Endothelial cell of umbilical vein (primary cell): Measurements from ENCODE around the gene CDK18. TPM values are rescaled to one million over a fixed set of nuclear protein-coding genes. Genes with fewer than 3 reads are reported as not detected.

Experiments
- BruUV-seq: library from RNA; stranded (reverse); fragments of 400-500 nt; replicated peaks from 2 replicates; lab custom pipeline; 2021; lab: Mats Ljungman, UMichigan
- CTCF ChIA-PET: fragments of 300-600, 350-600 bp; sonication (Branson Sonifier 250); formaldehyde crosslinking; loops from one replicate; lab custom pipeline; 2021; ENCODE audit warnings: antibody characterized with exemption, inconsistent platforms; lab: Charles Lee
- POLR2A ChIA-PET: fragments of 300-600, 350-600 bp; sonication (Branson Sonifier 250); formaldehyde crosslinking; loops from one replicate; lab custom pipeline; 2021; ENCODE audit warnings: antibody characterized with exemption, inconsistent platforms; lab: Charles Lee
- DNase-seq: peaks from one replicate; pipeline ENCODE4 v3.0.0-alpha.2; 2011; ENCODE audit warnings: low read depth, low spot score
- FAIRE-seq: peaks from 2 replicates; lab custom pipeline; 2011; peaks lifted over from hg19 to GRCh38; lab: Jason Lieb, UNC
- H2AFZ ChIP-seq: 2 replicates; pipeline ENCODE4 v1.6.0; 2012; ENCODE audit warnings: low read depth, low read length, control low read depth, inconsistent platforms
- H3K27ac ChIP-seq: 2 replicates; pipeline ENCODE4 v1.5.1; 2011; ENCODE audit warnings: low read depth, mild to moderate bottlenecking, control low read depth, low read length, moderate library complexity; ENCODE audit not compliant: insufficient read depth
- H3K27me3 ChIP-seq, 2 experiments: 2 replicates each; pipeline versions ENCODE4 v1.6.0 to v1.6.1; 2011; ENCODE audit warnings: low read length in 2 of 2, mixed read lengths in 1 of 2; ENCODE audit not compliant: control insufficient read depth in 2 of 2, insufficient read depth in 2 of 2
- H3K36me3 ChIP-seq, 2 experiments: 2 replicates in 1 of 2; 3 replicates in 1 of 2; pipeline ENCODE4 v1.5.1; 2011; ENCODE audit warnings: low read length in 2 of 2, mild to moderate bottlenecking in 1 of 2, moderate library complexity in 1 of 2; ENCODE audit not compliant: control insufficient read depth in 2 of 2, insufficient read depth in 2 of 2; ENCODE audit errors: extremely low read depth in 1 of 2
- H3K4me1 ChIP-seq: 3 replicates; pipeline ENCODE4 v1.5.1; 2011; ENCODE audit warnings: mild to moderate bottlenecking, low read length; ENCODE audit not compliant: control insufficient read depth, insufficient read depth; ENCODE audit errors: extremely low read depth
- H3K4me2 ChIP-seq: 2 replicates; pipeline ENCODE4 v1.6.1; 2011; ENCODE audit warnings: low read length, control low read depth, mixed read lengths; ENCODE audit not compliant: insufficient read depth
- H3K4me3 ChIP-seq, 3 experiments: fragments of 200-600 bp in 1 of 3; sonication (generic), shearing (Covaris generic) in 1 of 3; replicated peaks in 1 of 3; 2 replicates each; pipeline ENCODE4 v1.5.1; 2011 to 2016; ENCODE audit warnings: control low read depth in 3 of 3, low read length in 3 of 3, mild to moderate bottlenecking in 2 of 3, inconsistent platforms in 1 of 3, low read depth in 1 of 3, moderate library complexity in 1 of 3; ENCODE audit not compliant: insufficient read depth in 1 of 3
- H3K79me2 ChIP-seq: 2 replicates; pipeline ENCODE4 v1.6.0; 2012; ENCODE audit warnings: low read length, inconsistent platforms; ENCODE audit not compliant: control insufficient read depth, insufficient read depth
- H3K9ac ChIP-seq: replicated peaks from 2 replicates; pipeline ENCODE3; 2011; ENCODE audit warnings: low read length, control low read depth; ENCODE audit not compliant: insufficient read depth; ENCODE audit errors: extremely low read depth
- H3K9me1 ChIP-seq: replicated peaks from 3 replicates; pipeline ENCODE4 v1.6.0; 2011; ENCODE audit warnings: mild to moderate bottlenecking, low read length; ENCODE audit not compliant: control insufficient read depth, insufficient read depth; ENCODE audit errors: extremely low read depth
- H3K9me3 ChIP-seq: replicated peaks from 2 replicates; pipeline ENCODE4 v1.5.1; 2012; ENCODE audit warnings: low read length, inconsistent platforms; ENCODE audit not compliant: control insufficient read depth, insufficient read depth
- H4K20me1 ChIP-seq: replicated peaks from 2 replicates; pipeline ENCODE3; 2011; ENCODE audit warnings: mild to moderate bottlenecking, low read length; ENCODE audit not compliant: control insufficient read depth, insufficient read depth; ENCODE audit errors: extremely low read depth
- GATA2 ChIP-seq: IDR thresholded peaks from 2 replicates; pipeline ENCODE4 v1.7.0; 2011; ENCODE audit warnings: low read depth, mild to moderate bottlenecking, moderate library complexity, mixed read lengths, low read length; ENCODE audit not compliant: insufficient read length, insufficient read depth
- POLR2A ChIP-seq: IDR thresholded peaks from 2 replicates; pipeline ENCODE4 v1.6.1; 2012; ENCODE audit warnings: low read depth, mild to moderate bottlenecking, control low read depth, low read length
- POLR2AphosphoS5 ChIP-seq: IDR thresholded peaks from 2 replicates; pipeline ENCODE4 v1.6.1; 2012; ENCODE audit warnings: low read depth, mild to moderate bottlenecking, control low read depth, low read length, moderate library complexity; ENCODE audit not compliant: insufficient read depth
- dilution Hi-C: fragments of 300-500 bp; cut with MboI; formaldehyde crosslinking; loops from one replicate; pipeline ENCODE4 v1.15.0; 2019; ENCODE audit warnings: low sequenced_read_pairs; ENCODE audit not compliant: extremely low pct_ligation_motif_present
- intact Hi-C: fragments of 100-400 bp; cut with micrococcal nuclease; formaldehyde crosslinking; loops from one replicate; pipeline ENCODE4 v1.10.0; 2022
- polyA plus RNA-seq, 4 experiments: library from polyadenylated mRNA; depleted of rRNA in 3 of 4; stranded (reverse) in 3 of 4; unstranded in 1 of 4; fragments of >200 nt; gene quantifications; 2 replicates each; pipeline versions ENCODE4 v1.2.1 to v1.2.3, GENCODE V29; 2011 to 2012; ENCODE audit warnings: missing spikeins in 1 of 4
- total RNA-seq: library from RNA; stranded (reverse); gene quantifications from 2 replicates; pipeline ENCODE4 v1.2.3, GENCODE V29; 2021
- TF ChIP-seq, protein P1 (sequence below), 2 donors: IDR thresholded peaks; 1 replicate in 1 of 2; 2 replicates in 1 of 2; pipeline ENCODE4 v1.5.1; 2011; ENCODE audit warnings: low read length in 2 of 2, mild to moderate bottlenecking in 2 of 2, moderate library complexity in 2 of 2, control low read depth in 1 of 2, inconsistent platforms in 1 of 2, low read depth in 1 of 2; ENCODE audit not compliant: insufficient read depth in 1 of 2; ENCODE audit errors: extremely low read depth in 1 of 2
- TF ChIP-seq, protein P2 (sequence below): IDR thresholded peaks from 2 replicates; pipeline ENCODE4 v1.6.1; 2011; ENCODE audit not compliant: insufficient read depth, insufficient read length

CDK18 gene
- total and polyA plus RNA-seq, 2 donors (not counting 3 experiments of a cell fraction or from before 2014, with no cell fraction given), result 0.17 to 1.2 TPM

DNA sequence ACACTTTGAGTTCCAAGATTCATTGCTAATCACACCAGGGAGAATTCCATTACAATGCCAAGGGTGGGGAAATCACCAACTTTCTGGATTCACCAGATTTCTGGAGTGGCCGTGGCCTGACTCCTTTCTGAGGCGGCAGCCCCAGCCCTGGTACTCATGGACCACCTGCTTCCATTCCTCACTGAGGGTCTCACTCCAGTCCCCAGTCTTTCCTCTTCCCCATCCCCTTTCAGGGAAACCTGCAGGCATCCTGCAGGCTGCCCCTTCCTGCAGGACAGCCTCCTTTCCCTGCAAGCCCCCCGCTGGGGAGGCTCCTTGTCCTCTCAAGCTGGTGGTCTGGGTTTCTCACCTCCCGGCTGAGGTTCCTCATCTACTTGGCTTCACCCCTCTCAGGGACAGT lies 12.7 kb upstream of the CDK18 start:
- BruUV-seq, result no TSS peak
- Histone ChIP-seq H3K9me3 (no peaks in the 10 kb centered on the region), H3K9me1 (no peaks in the 10 kb centered on the region), H3K4me3 (no peak overlapping the region), H3K4me2 (no peak overlapping the region), H3K79me2 (no peaks in the 10 kb centered on the region), H3K4me1 (no peaks in the 10 kb centered on the region), H3K27ac (no peak overlapping the region), H3K9ac (no peak overlapping the region), H2AFZ (no peak overlapping the region), H3K27me3 (peaks cover 12 to 16% of the 10 kb centered on the region in 2 experiments), H4K20me1 (no peaks in the 10 kb centered on the region), H3K36me3 (no peaks in the 10 kb centered on the region)
- TF ChIP-seq GATA2, result no peak
- TF ChIP-seq POLR2A, result no peak
- TF ChIP-seq, protein P1, sequence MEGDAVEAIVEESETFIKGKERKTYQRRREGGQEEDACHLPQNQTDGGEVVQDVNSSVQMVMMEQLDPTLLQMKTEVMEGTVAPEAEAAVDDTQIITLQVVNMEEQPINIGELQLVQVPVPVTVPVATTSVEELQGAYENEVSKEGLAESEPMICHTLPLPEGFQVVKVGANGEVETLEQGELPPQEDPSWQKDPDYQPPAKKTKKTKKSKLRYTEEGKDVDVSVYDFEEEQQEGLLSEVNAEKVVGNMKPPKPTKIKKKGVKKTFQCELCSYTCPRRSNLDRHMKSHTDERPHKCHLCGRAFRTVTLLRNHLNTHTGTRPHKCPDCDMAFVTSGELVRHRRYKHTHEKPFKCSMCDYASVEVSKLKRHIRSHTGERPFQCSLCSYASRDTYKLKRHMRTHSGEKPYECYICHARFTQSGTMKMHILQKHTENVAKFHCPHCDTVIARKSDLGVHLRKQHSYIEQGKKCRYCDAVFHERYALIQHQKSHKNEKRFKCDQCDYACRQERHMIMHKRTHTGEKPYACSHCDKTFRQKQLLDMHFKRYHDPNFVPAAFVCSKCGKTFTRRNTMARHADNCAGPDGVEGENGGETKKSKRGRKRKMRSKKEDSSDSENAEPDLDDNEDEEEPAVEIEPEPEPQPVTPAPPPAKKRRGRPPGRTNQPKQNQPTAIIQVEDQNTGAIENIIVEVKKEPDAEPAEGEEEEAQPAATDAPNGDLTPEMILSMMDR (IDR thresholded peaks at IDR 0.05; ENCODE audit: extremely low read depth in 1 of 2, insufficient read depth in 1 of 2, low read depth in 1 of 2, low read length in 2 of 2), result no peak
- TF ChIP-seq, protein P2, sequence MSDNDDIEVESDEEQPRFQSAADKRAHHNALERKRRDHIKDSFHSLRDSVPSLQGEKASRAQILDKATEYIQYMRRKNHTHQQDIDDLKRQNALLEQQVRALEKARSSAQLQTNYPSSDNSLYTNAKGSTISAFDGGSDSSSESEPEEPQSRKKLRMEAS, result no peak
- FAIRE-seq (no peak), DNase-seq (no peak)
- dilution Hi-C loops, result no loop called here
- ChIA-PET CTCF (interaction anchor here (0.6 to 5.8 kb wide), 6 partner anchors 10 to 166 kb away, joined by 3 to 47 read pairs (median 4); no protein-coding TSS in a partner anchor), POLR2A (no interaction called here)
- intact Hi-C loops, result no loop called here

DNA sequence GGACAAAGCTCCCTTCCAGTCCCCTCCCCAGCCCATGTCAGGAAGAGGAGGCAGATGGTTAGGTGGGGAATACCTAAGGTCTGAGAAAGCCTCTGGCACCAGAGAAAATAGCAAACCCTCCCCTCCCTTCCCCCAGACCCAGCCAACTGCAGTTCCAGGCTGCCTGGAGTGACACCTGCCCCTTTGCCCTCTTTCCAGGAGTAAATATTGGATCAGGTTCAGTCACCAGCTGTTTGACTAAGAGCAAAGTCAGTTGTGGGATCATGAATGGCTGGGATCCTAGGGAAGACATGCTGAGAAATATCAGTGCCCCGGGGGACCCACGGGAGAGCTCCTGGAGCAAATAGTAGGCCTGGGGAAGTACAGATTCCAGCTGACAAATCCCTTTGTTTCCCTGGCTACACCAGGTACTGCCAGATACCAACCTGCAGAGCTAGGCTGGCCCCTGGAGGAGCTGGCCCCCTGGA lies 12.2 kb upstream of the CDK18 start:
- Histone ChIP-seq H3K4me3 (no peak overlapping the region), H3K79me2 (no peaks in the 10 kb centered on the region), H2AFZ (no peak overlapping the region), H3K4me1 (no peaks in the 10 kb centered on the region), H3K9me3 (no peaks in the 10 kb centered on the region), H3K36me3 (no peaks in the 10 kb centered on the region), H3K9me1 (no peaks in the 10 kb centered on the region), H4K20me1 (no peaks in the 10 kb centered on the region), H3K9ac (no peak overlapping the region), H3K4me2 (no peak overlapping the region), H3K27me3 (peaks cover 12 to 16% of the 10 kb centered on the region in 2 experiments), H3K27ac (no peak overlapping the region)
- ChIA-PET CTCF (interaction anchor here (0.6 to 5.8 kb wide), 6 partner anchors 10 to 165 kb away, joined by 3 to 47 read pairs (median 4); no protein-coding TSS in a partner anchor), POLR2A (no interaction called here)
- BruUV-seq, result no TSS peak
- intact Hi-C loops (no loop called here), dilution Hi-C loops (no loop called here)
- no peak for DNase-seq
- TF ChIP-seq GATA2 (no peak), POLR2AphosphoS5 (no peak), POLR2A (no peak)
- TF ChIP-seq, protein P2, result no peak
- no peak for FAIRE-seq
